NCI-H1417 treated with DMSO at 0.1 percent for 48 hours (cell line): ENCODE measurements around the gene SPRED2.

Source experiments
- DNase-seq: peaks from one replicate; lab custom pipeline; 2025; lab: John Stamatoyannopoulos, UW

SPRED2 gene

DNA sequence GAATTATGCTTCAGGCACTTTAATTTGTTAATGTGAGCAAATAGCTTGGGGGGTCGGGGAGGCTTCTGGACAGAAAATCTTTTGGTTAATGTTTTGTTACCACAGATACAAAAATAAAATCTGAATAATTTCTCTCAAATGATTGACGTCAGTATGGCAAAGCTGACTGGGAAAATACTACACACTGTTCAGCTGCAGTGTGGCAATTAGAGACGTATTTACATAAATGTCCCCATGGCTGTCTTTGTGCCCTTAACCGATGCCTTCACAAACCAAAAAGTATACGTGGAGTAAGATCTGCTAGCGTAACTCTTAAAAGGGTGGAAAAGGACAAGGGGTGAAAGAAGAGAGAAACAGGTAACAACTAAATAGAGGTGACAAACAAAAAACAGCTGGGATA lies 121.3 kb downstream of the SPRED2 start:
- no peak for DNase-seq

DNA sequence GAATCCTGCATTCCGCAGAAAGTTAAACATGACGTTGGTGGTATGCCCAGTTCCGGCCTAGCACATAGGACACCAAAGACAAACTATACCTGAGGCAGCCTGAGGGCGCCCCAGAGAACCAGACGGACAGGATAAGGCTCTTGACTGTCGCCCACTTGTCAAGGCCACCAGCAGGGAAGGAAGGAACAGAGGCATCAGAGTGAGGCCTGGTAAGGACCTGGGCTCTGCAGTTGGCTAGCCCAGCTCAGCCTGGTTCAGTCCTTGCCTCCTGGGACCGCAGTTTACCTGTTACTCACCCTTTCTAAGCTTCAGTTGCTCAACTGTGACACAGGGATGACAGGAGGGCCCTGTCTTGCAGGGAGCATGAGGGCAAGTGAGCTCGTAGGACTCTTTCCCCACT lies 122.7 kb downstream of the SPRED2 start:
- no peak for DNase-seq

DNA sequence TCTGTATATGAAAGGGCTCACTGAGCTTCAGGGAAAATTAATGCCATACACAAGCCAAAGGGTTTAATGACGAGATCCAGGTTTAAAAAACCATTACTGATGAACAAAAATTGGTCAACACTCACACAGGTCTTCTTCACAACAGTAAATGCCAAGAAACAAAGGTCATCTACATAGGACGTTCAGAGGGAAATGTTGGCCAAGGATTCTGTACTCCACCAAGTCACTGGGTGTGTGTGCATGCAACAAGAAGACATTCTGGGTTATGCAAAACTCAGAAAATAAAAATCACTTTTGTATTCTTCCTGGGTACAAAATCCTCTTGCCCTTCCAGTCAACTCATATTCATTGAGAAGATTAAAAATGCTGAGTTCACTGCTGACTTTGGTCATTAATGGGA lies 126.5 kb downstream of the SPRED2 start:
- no peak for DNase-seq

DNA sequence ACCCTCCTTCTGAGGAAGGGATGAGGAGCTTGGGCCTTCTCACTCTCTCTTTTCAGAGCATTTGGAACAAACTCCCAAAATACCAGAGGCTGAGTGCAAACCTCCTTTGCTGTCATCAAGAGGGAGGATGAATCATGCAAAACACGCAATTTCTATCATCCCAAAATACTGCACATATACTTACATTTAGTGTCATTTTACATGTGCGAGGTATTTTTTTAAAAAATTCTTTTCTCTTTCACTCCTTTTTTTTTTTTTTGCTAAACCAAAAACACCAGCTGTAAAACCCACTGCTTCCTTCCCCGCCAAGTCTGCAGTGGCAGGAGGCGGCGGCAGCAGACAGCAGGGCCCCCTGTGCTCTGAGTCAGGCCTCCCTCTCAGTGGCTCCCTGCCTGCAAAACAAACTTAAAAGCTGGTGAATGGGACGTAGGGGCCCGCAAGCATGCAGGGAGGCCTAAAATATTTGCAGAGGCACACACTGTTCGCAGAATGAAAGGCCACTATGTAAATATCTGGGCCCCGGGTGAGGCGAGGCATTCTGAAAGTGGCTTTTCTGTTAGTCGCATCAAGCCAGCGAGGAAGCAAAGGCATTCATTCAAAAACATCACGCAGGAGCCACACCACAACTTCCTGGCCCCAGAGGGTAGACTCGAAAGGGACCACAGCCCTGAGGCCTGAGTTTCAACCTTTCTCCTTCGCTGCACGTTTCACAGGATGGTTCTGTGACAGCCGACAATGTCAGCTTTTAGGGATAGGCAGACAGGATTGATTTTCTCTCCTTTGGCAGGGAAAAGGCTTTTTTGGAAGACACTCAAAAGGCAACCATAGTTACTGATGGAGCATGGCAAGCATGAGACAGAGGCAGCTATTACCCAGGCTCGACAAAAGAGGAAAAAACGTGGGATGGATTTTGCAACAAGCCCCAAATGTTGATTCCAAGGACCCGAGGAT lies 131.4 kb downstream of the SPRED2 start:
- no peak for DNase-seq

DNA sequence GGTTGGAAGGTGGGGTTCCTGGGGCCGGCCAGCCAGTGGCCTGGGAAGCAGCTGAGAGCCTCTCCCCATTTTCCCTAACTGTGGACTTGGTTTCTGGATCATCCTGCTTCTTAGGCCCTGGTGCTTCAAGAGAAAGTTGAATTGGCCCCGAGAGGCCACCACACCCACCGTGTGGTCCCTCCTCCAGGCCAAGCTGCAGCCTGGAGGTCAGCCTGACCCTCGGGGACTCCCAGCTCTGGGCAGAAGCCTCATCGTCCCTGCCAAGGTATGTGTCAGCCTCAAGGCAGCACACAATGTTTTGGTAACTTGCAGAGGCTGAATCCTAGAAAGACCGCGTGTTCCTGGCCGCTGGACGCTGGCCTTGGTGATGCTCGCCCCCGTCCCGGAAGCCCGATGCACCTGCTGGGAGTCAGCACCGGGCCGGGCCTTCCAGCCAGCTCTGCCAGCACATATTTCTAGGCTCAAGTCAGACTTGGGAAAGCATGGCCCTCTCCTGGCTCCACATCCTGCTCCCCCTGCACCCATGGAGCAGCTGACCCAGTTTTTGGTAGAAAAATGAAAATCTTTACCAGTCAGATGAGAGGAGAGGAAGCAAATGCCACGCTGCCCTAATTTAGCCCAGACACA lies 132.2 kb downstream of the SPRED2 start:
- no peak for DNase-seq

DNA sequence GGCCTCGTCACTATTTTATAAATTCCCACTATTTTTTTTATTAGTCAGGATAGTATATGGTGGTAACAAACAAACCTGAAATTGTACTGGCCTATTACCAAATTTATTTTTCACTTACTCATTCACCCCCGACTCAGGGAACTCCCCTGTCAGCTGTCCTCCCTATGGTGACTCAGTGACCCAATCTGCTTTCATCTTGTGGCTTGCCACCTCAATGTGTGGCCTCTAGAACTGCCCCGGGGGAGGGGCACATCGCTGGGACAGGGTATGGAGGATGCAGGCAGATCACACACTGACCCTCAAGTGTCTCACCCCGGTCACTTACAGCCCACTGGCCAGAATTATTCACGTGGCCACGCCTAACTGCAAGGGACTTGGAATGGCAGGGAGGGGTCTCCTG lies 133.2 kb downstream of the SPRED2 start:
- no peak for DNase-seq

DNA sequence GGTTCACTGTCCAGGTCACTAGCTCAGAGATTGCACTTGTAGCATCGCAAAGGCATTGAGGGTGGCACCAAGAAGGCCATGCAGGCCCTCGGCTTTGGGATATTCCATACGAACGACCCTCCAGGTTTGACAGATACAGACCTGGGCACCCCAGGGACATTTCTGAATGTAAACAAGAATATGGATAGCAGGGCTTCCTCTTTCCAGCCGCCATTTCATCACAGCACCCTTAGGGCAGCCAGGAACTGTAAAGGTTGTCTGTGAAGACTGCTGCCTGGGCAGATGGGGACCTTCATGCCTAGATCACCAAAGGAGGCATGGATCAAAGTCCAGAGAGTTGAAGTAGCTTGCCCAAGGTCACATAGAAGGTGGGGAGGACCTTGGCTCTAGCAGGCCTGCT lies 134.3 kb downstream of the SPRED2 start:
- DNase-seq, result no peak

DNA sequence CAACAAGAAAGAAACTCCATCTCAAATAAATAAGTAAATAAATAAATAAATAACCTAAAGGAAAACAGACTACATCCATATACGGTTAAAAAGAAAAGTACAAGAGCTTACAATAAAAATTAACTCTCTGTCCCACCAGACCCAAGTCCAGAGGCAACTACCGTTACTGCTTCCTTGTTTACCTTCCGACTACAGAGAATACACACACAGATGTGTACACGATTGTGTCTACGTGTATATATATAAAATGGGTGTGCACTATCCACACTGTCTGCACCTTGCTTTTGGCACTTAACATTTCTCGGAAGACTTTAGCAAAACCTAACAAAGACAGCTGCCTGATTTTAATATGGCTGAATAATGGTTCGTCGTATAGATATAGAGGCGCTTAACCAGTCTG lies 134.9 kb downstream of the SPRED2 start:
- no peak for DNase-seq

DNA sequence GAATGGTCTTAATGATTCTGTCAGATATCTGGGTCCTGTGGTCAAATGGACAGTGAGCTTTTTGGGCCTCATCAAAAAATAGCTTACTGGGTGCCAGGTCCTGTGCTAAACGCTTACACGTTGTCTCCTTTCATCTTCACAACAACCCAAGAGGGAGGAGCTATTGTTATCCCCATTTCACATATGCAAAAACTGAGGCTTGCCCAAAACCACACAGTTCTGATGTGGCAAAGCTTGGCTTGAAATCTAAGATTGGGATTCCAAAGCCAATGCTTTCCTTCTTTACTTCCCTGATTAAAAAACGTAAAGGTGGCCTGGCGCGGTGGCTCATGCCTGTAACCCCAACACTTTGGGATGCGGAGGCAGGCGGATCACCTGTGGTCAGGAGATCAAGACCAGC lies 135.4 kb downstream of the SPRED2 start:
- no peak for DNase-seq

DNA sequence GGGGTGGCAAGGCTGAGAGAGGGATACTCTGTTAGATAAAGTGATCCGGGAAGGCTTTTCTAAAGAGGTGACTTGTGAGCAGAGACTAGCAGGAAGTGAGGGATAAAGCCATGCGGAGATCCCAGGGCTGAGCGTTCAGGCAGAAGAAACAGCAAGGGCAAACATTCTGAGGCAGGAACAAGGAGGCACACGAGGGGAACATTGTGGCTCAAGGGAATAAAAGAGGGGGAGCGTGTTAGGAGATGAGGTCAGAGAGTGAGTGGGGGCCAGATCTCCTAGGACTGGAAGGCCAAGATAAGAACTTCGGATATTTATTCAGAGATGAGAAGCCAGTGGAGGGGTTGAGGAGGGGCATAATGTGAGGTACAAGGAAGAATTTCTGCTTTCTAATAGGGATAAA lies 137.7 kb downstream of the SPRED2 start:
- DNase-seq, result no peak

DNA sequence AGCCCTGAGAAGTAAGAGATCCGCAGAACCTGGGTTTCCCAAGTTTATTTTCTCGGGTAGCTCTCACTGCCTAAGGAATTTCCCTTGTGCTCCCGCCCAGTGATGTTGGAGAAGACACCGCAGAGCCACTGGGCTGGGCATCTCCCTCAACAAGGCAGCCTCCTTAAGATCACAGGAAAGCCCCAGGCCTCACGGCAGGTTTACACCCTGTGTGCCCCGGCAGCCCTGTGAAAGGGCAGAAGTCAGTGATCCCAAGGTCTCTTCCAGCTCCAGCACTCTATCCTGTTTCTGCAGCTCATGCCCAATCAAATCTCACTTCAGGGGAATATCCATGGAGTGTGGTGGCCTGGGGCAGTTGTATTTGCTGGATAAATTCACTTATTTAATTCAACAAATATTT lies 138.3 kb downstream of the SPRED2 start:
- DNase-seq, result no peak

DNA sequence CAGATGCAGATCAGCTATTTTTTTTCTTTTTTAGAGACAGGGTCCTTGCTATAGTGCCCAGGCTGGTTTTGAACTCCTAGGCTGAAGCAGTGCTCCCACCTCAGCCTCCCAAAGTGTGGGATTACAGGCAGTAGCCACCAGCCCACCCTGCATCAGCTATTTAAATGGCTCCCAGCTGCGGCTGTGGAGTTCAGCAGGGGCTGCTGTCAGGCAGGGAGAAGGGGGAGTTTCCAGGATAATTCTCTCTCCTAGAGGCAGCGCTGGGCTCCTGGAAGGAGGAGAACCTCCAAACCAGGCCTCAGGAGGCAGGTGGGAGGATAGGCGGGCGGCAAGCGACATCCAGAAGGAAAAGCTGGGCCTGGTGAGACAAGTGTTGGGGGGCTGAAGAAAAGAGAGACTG lies 139.0 kb downstream of the SPRED2 start:
- no peak for DNase-seq

DNA sequence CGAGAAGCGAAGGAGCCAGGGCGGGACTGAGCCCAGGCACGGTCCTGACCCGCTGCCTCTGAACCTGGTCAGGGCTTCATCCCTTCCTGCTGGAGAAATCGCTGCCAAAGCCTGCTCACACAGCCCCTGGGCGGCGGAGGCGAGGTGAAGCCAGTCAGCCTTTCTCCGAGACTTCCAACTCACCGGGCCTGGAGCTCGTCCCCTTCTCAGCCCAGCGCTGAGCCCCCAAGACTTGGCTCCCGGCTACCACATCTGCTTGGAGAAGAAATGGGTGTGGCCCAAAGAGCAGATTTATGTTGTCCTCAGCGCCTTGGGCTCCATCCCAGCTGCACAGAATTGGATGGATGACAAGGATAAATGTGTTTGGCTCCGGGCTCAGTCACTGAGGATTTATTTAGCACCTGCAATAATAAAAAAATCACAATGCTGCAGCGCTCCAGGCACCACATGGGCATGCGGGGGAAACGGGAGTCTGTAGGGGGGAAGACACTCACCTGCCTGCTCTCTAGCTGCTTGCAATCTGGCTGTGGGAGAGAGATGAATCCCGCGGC lies 139.9 kb downstream of the SPRED2 start:
- no peak for DNase-seq

DNA sequence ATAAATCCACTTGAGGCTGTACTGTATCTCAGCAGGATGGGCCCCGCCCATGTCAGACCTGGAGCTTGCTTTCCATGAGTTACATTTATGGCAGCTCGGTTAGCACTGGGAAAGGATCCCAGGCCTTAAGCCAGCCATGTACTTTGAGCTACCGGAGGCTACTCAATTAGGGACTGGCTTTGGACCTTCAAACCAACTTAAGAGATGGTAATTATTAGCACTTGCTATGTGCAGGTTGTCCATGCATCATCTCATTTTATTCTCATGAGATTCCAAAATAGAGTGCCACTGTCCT lies 140.3 kb downstream of the SPRED2 start:
- DNase-seq, result no peak

DNA sequence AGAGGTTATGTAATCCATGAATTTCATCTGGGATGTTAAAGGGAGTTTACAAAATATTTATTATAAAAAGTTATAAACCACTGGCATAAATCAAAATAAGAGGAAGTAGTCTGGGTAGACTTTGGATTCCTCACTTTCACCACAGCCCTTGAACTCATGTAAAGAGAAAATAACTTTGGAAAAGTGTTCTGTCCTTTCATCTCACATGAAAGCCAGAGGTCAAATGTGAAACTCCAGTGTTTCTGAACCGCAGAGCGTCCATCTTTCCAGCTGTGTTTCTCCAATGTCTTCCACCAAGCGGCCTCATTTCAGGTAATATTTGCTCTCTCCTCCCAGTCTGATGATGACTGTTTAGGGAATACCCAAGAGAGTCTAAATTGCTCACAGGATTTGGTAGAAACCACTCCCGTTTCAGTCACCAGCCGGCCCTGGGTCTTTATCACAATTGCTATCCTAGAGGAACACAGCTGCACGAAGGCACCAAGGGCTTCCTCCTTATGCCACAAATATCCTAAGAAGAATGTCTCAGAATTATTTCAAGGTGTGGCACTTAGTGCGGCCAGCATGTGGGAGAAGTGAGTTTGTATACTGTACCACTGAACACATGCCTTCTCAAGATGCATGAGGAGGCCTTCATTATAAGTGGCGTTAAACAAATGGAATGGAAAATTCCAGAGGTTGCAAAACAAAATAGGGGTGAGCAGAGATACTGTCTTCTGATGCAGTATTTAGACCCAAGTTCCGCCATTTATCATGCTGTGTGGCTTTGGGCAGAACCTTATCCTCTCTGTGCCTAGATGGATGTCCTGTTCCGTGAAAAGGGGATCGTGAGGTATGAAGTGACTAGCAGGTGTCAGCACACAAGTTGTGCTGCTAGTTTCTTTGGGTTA lies 140.9 kb downstream of the SPRED2 start:
- no peak for DNase-seq

DNA sequence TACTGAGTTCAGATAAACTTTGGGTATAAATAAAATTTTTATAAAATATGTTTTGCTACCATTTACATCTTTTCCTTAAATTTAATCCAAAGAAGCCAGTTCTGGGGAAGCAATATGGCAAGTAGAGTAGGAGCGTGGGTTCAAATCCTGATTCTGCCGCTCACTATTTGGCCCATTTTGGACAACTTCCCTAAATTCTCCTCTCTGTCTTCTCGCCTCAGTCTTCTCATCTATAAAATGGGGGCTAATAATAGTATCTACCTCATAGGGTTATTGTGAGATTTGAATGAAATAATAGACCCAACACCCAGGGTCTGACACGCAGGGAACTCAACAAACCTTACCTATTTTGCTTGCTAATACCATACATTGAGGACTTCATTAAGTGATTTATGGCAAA lies 145.0 kb downstream of the SPRED2 start:
- DNase-seq, result no peak

DNA sequence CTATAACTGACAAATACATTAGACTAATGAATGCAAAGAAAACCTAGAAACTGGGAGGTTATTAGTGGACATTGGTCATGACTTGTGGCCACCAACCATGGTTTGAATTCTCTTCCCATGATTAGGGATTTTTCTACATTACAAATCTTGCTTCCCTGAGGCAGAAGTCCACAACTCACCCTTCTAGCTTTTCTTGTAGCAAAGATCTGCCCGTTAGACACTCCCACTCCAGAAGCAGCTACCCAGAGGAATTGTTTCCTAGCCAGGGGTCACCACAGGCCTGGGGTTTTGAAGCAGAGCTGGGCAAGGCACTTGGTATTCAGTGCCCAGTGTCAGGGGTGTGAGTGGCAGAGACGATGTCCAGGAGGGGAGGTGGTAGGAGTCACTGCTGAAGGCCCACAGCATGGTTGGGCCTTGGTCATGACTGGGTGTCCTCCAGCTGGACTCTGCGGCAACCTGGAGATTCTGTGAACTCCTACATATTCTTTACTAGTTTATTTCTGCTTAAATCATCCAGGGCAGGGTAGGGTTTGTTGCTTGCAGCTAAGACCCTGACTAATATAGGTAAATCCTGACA lies 149.8 kb downstream of the SPRED2 start:
- no peak for DNase-seq

DNA sequence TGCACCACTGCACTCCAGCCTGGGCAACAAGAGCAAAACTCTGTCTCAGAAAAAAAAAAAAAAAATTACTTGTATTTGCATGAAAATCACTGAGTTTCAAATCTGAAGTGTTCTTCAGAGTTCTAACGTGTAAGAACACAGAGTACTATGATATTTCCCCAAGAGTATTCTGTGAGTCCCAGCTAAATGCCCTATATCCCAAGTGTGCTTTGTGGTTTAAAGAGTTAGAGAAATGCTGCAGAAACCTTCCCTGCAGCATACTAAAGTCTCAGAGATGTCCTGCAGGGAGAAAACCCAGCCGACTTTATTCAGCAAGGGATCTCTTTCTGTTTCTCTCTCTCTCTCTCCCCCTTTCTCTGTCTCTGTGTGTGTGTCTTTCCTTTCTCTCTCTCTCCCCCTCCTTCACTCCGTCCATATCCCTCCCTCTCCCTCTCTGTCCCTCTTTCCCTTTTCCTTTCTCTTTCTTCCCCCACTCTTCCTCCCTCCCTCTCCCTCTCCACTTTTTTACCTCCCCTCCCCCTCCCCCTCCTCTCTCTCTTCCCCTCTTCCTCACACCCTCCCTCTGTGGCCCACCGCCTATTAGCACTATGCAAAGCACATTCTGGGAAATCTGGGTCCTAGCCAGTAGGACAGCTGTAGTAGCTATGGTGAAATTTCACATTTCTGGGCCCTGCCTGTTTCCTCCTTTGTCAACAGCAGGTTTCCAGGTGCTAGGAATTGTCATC lies 150.6 kb downstream of the SPRED2 start:
- no peak for DNase-seq

DNA sequence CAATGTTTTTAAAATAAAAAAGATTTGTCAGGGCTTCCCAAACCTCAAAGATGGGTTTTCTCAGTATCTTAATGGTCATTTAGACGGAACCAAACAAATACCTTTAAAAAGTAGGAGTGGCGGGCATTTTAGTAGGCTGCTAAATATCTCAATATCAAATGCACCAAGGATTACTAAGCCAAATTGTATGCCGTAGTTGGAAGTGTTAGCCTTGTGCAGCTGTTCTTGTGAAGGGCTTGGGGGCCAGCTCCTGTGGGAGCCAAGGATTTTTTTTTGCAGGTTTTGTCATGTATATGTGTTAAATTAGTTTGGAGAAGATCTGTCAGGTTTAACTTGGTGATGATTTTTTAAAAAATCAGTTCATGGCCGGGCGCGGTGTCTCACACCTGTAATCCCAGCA lies 152.6 kb downstream of the SPRED2 start:
- no peak for DNase-seq

DNA sequence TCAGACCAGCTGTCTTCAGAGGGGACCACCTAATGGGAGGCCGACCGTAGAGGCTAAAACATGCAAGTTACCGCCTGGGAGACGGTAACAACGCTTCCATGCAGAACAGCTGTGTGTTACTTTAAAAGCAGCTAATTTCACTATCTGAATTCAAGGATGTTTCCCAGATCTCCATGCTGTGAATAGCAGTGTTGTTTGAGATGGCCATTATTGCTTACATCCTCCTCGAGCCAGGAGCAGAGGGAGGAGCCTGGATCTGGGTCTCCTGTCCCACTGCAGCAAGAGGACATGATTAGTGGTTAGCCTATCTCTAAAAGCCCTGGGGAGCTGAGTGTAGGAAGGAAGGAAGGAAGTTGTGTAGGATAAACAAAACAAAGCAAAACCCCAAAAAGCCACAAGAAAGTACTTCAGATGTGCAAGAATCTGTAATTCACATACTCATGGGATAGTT lies 153.8 kb downstream of the SPRED2 start:
- DNase-seq, result no peak

DNA sequence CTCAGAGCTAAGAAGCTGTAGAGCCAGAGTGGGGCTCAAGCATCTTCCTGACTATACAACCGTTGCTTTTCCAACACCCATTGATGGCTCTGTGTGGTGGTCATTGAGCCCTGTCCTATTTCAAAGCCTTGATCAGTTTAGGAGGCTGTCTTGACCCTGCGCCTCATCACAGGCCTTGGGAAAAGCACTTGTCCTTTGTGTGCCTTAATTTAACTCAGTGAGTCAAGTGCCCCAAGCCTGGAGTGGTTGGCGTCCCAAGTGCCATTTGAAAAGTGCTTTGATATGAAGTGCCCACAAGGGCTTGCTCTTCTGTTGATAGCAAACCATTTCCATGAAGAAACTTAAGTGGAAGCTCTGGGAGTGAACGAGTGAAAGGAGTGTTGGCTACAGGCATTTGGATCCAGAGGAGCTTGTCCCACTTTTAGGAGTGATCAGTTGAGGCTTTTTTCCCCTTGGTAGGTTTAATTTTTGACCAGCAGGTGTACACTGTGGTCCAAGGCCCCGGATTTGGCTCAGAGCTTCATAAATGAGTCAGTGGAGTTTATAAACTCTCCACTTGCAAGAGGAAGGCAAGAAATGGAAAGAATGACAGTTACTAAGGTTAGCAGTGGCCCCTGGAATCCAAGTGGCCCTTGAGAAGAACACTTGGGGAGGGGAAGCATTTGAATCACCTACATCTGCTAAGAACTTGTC lies 154.5 kb downstream of the SPRED2 start:
- no peak for DNase-seq
